ENCODE data around the gene USP33. TPM values are rescaled to one million over a fixed set of nuclear protein-coding genes. Genes with fewer than 3 reads are reported as not detected.

USP33 gene
- polyA plus RNA-seq, 1 of the 3 experiments (the other 2 are of a cell fraction) = 26.3 TPM

DNA sequence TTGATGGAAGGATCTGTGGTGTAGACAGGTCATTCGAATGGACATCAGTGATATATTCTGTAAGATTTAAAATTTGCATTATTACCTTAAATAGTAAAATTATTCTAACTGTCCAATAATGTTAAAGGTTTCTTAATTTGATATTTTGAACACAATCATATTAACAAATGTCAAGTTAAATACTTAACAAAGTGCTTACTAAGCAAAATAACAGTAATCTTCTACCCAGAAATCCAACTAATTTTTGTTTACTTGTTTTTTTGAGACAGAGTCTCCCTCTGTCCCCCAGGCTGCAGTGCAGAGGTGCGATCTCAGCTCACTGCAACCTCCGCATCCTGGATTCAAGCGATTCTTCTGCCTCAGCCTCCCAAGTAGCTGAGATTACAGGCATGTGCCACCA lies 33.9 kb downstream of the USP33 start:
- peaks cover 75 to 88% of the 10 kb centered on the region in 2 experiments for H3K36me3 ChIP-seq (replicated peaks in 1 of 2; ENCODE audit: control insufficient read depth in 1 of 2, insufficient read depth in 2 of 2, low read length in 1 of 2)

DNA sequence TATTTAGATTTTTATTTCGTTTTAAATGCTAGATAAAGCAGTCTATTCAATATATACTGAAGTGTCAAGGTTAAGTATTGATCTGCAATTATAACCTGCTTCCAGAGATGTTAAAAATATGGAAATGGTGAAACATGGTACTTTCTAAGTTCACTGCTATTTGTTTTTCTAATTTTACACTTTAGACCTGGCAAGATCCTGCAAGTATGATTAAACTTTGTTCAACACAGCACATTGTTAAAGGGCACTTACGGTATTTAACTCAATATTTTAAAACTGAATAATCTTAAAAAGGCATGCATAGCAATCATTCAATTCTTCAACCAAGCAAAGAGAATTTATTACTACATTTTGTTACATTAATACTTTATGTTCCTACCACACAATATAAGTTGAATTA lies 41.5 kb downstream of the USP33 start:
- TF ChIP-seq, protein P1, sequence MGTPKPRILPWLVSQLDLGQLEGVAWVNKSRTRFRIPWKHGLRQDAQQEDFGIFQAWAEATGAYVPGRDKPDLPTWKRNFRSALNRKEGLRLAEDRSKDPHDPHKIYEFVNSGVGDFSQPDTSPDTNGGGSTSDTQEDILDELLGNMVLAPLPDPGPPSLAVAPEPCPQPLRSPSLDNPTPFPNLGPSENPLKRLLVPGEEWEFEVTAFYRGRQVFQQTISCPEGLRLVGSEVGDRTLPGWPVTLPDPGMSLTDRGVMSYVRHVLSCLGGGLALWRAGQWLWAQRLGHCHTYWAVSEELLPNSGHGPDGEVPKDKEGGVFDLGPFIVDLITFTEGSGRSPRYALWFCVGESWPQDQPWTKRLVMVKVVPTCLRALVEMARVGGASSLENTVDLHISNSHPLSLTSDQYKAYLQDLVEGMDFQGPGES (IDR thresholded peaks at IDR 0.05; ENCODE audit: low read depth, low read length) = no peak
- TF ChIP-seq RCOR1 (IDR thresholded peaks at IDR 0.05; ENCODE audit: low read length) = no peak
- no peak for TF ChIP-seq NFIC (IDR thresholded peaks at IDR 0.05; ENCODE audit: borderline replicate concordance)
- TF ChIP-seq, protein P2, sequence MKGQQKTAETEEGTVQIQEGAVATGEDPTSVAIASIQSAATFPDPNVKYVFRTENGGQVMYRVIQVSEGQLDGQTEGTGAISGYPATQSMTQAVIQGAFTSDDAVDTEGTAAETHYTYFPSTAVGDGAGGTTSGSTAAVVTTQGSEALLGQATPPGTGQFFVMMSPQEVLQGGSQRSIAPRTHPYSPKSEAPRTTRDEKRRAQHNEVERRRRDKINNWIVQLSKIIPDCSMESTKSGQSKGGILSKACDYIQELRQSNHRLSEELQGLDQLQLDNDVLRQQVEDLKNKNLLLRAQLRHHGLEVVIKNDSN (IDR thresholded peaks at IDR 0.05; ENCODE audit: borderline replicate concordance, low read depth) = no peak
- TF ChIP-seq POLR2AphosphoS5 (IDR thresholded peaks at IDR 0.05; ENCODE audit: low read depth, low read length) = no peak
- TF ChIP-seq, protein P3, sequence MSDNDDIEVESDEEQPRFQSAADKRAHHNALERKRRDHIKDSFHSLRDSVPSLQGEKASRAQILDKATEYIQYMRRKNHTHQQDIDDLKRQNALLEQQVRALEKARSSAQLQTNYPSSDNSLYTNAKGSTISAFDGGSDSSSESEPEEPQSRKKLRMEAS (IDR thresholded peaks at IDR 0.05; ENCODE audit: low read depth) = no peak
- no peak for TF ChIP-seq RFX5 (IDR thresholded peaks at IDR 0.05; ENCODE audit: low read length)
- no peak for TF ChIP-seq YY1 (IDR thresholded peaks at IDR 0.05; ENCODE audit: low read depth)
- TF ChIP-seq JUND (IDR thresholded peaks at IDR 0.05) = no peak
- TF ChIP-seq FOXJ3 (CRISPR knock-in tag; IDR thresholded peaks at IDR 0.05) = no peak
- TF ChIP-seq, protein P4, sequence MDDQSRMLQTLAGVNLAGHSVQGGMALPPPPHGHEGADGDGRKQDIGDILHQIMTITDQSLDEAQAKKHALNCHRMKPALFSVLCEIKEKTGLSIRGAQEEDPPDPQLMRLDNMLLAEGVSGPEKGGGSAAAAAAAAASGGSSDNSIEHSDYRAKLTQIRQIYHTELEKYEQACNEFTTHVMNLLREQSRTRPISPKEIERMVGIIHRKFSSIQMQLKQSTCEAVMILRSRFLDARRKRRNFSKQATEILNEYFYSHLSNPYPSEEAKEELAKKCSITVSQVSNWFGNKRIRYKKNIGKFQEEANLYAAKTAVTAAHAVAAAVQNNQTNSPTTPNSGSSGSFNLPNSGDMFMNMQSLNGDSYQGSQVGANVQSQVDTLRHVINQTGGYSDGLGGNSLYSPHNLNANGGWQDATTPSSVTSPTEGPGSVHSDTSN (IDR thresholded peaks at IDR 0.05) = no peak
- no peak for TF ChIP-seq TEAD4 (IDR thresholded peaks at IDR 0.05; ENCODE audit: borderline replicate concordance, insufficient read depth)
- no peaks in the 10 kb centered on the region for H3K4me1 ChIP-seq (ENCODE audit: control insufficient read depth in 1 of 2, insufficient read depth in 2 of 2, low read depth in 1 of 2, low read length in 1 of 2)
- H3F3A ChIP-seq (replicated peaks; ENCODE audit: insufficient read depth) = peaks cover 6% of the 10 kb centered on the region
- no peaks in the 10 kb centered on the region for H3K9me3 ChIP-seq
- H3K36me3 ChIP-seq (replicated peaks in 1 of 2; ENCODE audit: control insufficient read depth in 1 of 2, insufficient read depth in 2 of 2, low read length in 1 of 2) = peaks cover 55 to 71% of the 10 kb centered on the region in 2 experiments
- CTCF ChIA-PET = no interaction called here
- H3K4me3 ChIP-seq (ENCODE audit: low read depth in 2 of 2, low read length in 1 of 2) = no peak overlapping the region
- DNase-seq = no peak
- no peaks in the 10 kb centered on the region for H3K27me3 ChIP-seq (ENCODE audit: insufficient read depth)
- H4K20me1 ChIP-seq (ENCODE audit: insufficient read depth) = no peaks in the 10 kb centered on the region
- no peaks in the 10 kb centered on the region for H3K79me2 ChIP-seq (ENCODE audit: insufficient read depth)
- no peak overlapping the region for H2AFZ ChIP-seq (ENCODE audit: low read depth)
- H3K9ac ChIP-seq = no peak overlapping the region
- H3K4me2 ChIP-seq = no peak overlapping the region
- POLR2A ChIA-PET = no interaction called here
- no peaks in the 10 kb centered on the region for H3K9me2 ChIP-seq
- H3K27ac ChIP-seq (ENCODE audit: low read depth in 2 of 2, low read length in 1 of 2) = no peak overlapping the region
- 98% methylated on average over 2 of the region's 2 CpGs for WGBS (ENCODE audit: low lambda C conversion rate)

More for the DNA sequence above, 33.9 kb downstream of the USP33 start:
- H2AFZ ChIP-seq (ENCODE audit: low read depth) = no peak overlapping the region
- ChIA-PET CTCF (interaction anchor here (0.6 kb wide), 1 partner anchor 141 kb away, joined by 3 read pairs; no protein-coding TSS in a partner anchor), POLR2A (no interaction called here)
- no peak overlapping the region for H3K9ac ChIP-seq
- 89% methylated on average over 4 of the region's 4 CpGs for WGBS (ENCODE audit: low lambda C conversion rate)
- H3K4me2 ChIP-seq = no peak overlapping the region
- H3K27ac ChIP-seq (ENCODE audit: low read depth in 2 of 2, low read length in 1 of 2) = no peak overlapping the region
- H3K4me3 ChIP-seq (ENCODE audit: low read depth in 2 of 2, low read length in 1 of 2) = no peak overlapping the region
- DNase-seq = no peak
- H3F3A ChIP-seq (replicated peaks; ENCODE audit: insufficient read depth) = peaks cover 6% of the 10 kb centered on the region
- H3K9me3 ChIP-seq = no peaks in the 10 kb centered on the region
- H3K79me2 ChIP-seq (ENCODE audit: insufficient read depth) = no peaks in the 10 kb centered on the region
- no peaks in the 10 kb centered on the region for H3K9me2 ChIP-seq
- H3K27me3 ChIP-seq (ENCODE audit: insufficient read depth) = no peaks in the 10 kb centered on the region
- no peaks in the 10 kb centered on the region for H4K20me1 ChIP-seq (ENCODE audit: insufficient read depth)
- H3K4me1 ChIP-seq (ENCODE audit: control insufficient read depth in 1 of 2, insufficient read depth in 2 of 2, low read depth in 1 of 2, low read length in 1 of 2) = no peaks in the 10 kb centered on the region
- TF ChIP-seq EP300 (IDR thresholded peaks at IDR 0.05; ENCODE audit: borderline replicate concordance in 1 of 2, low read depth in 1 of 2, low read length in 1 of 2) = no peak
- TF ChIP-seq, protein P2 (IDR thresholded peaks at IDR 0.05; ENCODE audit: borderline replicate concordance, low read depth) = no peak
- no peak for TF ChIP-seq FOSL2 (IDR thresholded peaks at IDR 0.05; ENCODE audit: borderline replicate concordance, low read depth)
- TF ChIP-seq EZH2phosphoT487 (IDR thresholded peaks at IDR 0.05; ENCODE audit: borderline replicate concordance, low read depth) = no peak
- TF ChIP-seq SMC3 (IDR thresholded peaks at IDR 0.05; ENCODE audit: low read depth, low read length) = no peak
- no peak for TF ChIP-seq MXI1 (IDR thresholded peaks at IDR 0.05; ENCODE audit: low read depth, low read length)
- TF ChIP-seq ELF1 (IDR thresholded peaks at IDR 0.05) = no peak
- TF ChIP-seq, protein P5, sequence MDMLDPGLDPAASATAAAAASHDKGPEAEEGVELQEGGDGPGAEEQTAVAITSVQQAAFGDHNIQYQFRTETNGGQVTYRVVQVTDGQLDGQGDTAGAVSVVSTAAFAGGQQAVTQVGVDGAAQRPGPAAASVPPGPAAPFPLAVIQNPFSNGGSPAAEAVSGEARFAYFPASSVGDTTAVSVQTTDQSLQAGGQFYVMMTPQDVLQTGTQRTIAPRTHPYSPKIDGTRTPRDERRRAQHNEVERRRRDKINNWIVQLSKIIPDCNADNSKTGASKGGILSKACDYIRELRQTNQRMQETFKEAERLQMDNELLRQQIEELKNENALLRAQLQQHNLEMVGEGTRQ (IDR thresholded peaks at IDR 0.05; ENCODE audit: borderline replicate concordance, low read depth, low read length) = no peak
- TF ChIP-seq GATA2 (CRISPR knock-in tag; IDR thresholded peaks at IDR 0.05) = no peak
- TF ChIP-seq RFX5 (IDR thresholded peaks at IDR 0.05; ENCODE audit: low read length) = no peak
- TF ChIP-seq GABPA (IDR thresholded peaks at IDR 0.05; ENCODE audit: low read depth) = no peak

Data from SK-N-SH (cell line).